ENCODE results near the gene UTS2R. TPM values are rescaled to one million over a fixed set of nuclear protein-coding genes. Genes with fewer than 3 reads are reported as not detected.
"Not testable (repeated sequence)": the region's sequence is repeated elsewhere in the genome, so short reads cannot be mapped to it uniquely, and the experiment has no call there.

Gene UTS2R
- total RNA-seq, 2 donors from 2014 or later = 0.40 TPM; not detected in 1

GRCh38 chr17:82411396-82412053, 40.0 kb downstream of the UTS2R start:
- Mint-ChIP-seq H3K27ac (no peak overlapping the region), H3K36me3 (ENCODE audit: low read depth) (peaks cover 7% of the 10 kb centered on the region), H3K4me1 (no peaks in the 10 kb centered on the region), H3K4me3 (no peak overlapping the region), H3K9me3 (no peaks in the 10 kb centered on the region), H3K27me3 (ENCODE audit: insufficient read depth) (no peaks in the 10 kb centered on the region)
- no peak for TF ChIP-seq CTCF (conservative IDR thresholded peaks at IDR 0.05)
- WGBS, 2 experiments (ENCODE audit: insufficient coverage in 1 of 2, insufficient read length in 1 of 2) = 96% methylated on average over 23 to 24 of the region's 24 CpGs
- no peaks in the 10 kb centered on the region for H3K27me3 ChIP-seq (ENCODE audit: control insufficient read depth, insufficient read depth, low read length, poor library complexity, severe bottlenecking)
- H3K4me3 ChIP-seq (ENCODE audit: low read length) = no peak overlapping the region
- H3K9ac ChIP-seq (ENCODE audit: extremely low read depth, low read length, poor library complexity, severe bottlenecking) = no peak overlapping the region
- DNase-seq = no peak
- H3K27ac ChIP-seq (ENCODE audit: low read depth, low read length) = no peak overlapping the region
- no peaks in the 10 kb centered on the region for H3K9me3 ChIP-seq (ENCODE audit: control insufficient read depth, low read length)
- H3K4me1 ChIP-seq (ENCODE audit: control insufficient read depth, insufficient read depth, low read length) = no peaks in the 10 kb centered on the region
- H3K36me3 ChIP-seq (ENCODE audit: control insufficient read depth, insufficient read depth, low read length) = peaks cover 4% of the 10 kb centered on the region

DNA sequence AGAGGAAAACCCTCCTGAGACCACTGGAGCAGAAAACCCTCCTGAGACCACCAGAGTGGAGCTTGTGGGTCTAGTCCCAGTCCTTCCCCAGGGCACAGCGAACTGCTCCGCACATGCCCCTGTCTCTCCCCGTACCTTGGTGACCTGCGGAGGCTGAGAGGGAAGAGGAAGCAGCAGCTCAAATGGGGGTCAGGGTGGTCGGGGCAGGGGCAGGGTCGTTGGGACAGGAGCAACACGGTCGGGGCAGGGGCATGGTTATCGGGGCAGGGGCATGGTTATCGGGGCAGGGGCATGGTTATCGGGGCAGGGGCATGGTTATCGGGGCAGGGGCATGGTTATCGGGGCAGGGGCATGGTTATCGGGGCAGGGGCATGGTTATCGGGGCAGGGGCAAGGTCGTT, 40.5 kb downstream of the UTS2R start:
- not testable (repeated sequence) for H3K9me3 ChIP-seq (ENCODE audit: control insufficient read depth, low read length); H3K4me3 Mint-ChIP-seq; H3K4me1 Mint-ChIP-seq; H3K27me3 Mint-ChIP-seq (ENCODE audit: insufficient read depth); H3K9me3 Mint-ChIP-seq; DNase-seq; H3K9ac ChIP-seq (ENCODE audit: extremely low read depth, low read length, poor library complexity, severe bottlenecking); H3K36me3 Mint-ChIP-seq (ENCODE audit: low read depth); H3K27ac Mint-ChIP-seq; H3K27me3 ChIP-seq (ENCODE audit: control insufficient read depth, insufficient read depth, low read length, poor library complexity, severe bottlenecking); H3K27ac ChIP-seq (ENCODE audit: low read depth, low read length); H3K4me3 ChIP-seq (ENCODE audit: low read length); H3K36me3 ChIP-seq (ENCODE audit: control insufficient read depth, insufficient read depth, low read length); H3K4me1 ChIP-seq (ENCODE audit: control insufficient read depth, insufficient read depth, low read length)
- 94% methylated on average over 15 of the region's 16 CpGs; no CpG with 5 or more reads in 1 of the 2 experiments for WGBS, 2 experiments (ENCODE audit: insufficient coverage in 1 of 2, insufficient read length in 1 of 2)

- Histone ChIP-seq H3K27ac (ENCODE audit: low read depth, low read length) (no peak overlapping the region), H3K4me1 (ENCODE audit: control insufficient read depth, insufficient read depth, low read length) (no peaks in the 10 kb centered on the region), H3K4me3 (ENCODE audit: low read length) (no peak overlapping the region), H3K9ac (ENCODE audit: extremely low read depth, low read length, poor library complexity, severe bottlenecking) (no peak overlapping the region), H3K9me3 (ENCODE audit: control insufficient read depth, low read length) (no peaks in the 10 kb centered on the region), H3K36me3 (ENCODE audit: control insufficient read depth, insufficient read depth, low read length) (peaks cover 4% of the 10 kb centered on the region), H3K27me3 (ENCODE audit: control insufficient read depth, insufficient read depth, low read length, poor library complexity, severe bottlenecking) (no peaks in the 10 kb centered on the region)
- no peaks in the 10 kb centered on the region for H3K9me3 Mint-ChIP-seq
- peaks cover 3% of the 10 kb centered on the region for H3K36me3 Mint-ChIP-seq (ENCODE audit: low read depth)
- H3K4me1 Mint-ChIP-seq = no peaks in the 10 kb centered on the region
- H3K27me3 Mint-ChIP-seq (ENCODE audit: insufficient read depth) = no peaks in the 10 kb centered on the region
- no peak for DNase-seq
- no peak overlapping the region for H3K4me3 Mint-ChIP-seq
- 94 to 96% methylated on average over 18 to 29 of the region's 29 CpGs for WGBS, 2 experiments (ENCODE audit: insufficient coverage in 1 of 2, insufficient read length in 1 of 2)
- no peak for TF ChIP-seq CTCF (conservative IDR thresholded peaks at IDR 0.05)
- H3K27ac Mint-ChIP-seq = no peak overlapping the region
Observed at GRCh38 chr17:82412535-82413520, 41.3 kb downstream of the UTS2R start.
